ENCODE data around the gene GDAP1L1. TPM values are rescaled to one million over a fixed set of nuclear protein-coding genes. Genes with fewer than 3 reads are reported as not detected.

GDAP1L1 gene
- total and polyA plus RNA-seq, 2 donors from 2014 or later, result not detected

GRCh38 chr20:44251284-44251683, 4.2 kb downstream of the GDAP1L1 start:
- Histone ChIP-seq H3K4me3 (ENCODE audit: low read length in 3 of 3) (no peak overlapping the region), H3K27ac (ENCODE audit: low read depth in 2 of 2, low read length in 2 of 2) (no peak overlapping the region), H3K9me3 (ENCODE audit: control insufficient read depth in 2 of 3, insufficient read depth in 1 of 3, low read length in 3 of 3) (no peaks in the 10 kb centered on the region), H3K4me1 (ENCODE audit: control insufficient read depth in 2 of 3, insufficient read depth in 2 of 3, low read depth in 1 of 3, low read length in 3 of 3) (no peaks in the 10 kb centered on the region), H3K36me3 (ENCODE audit: control insufficient read depth in 2 of 3, insufficient read depth in 3 of 3, low read length in 3 of 3) (no peaks in the 10 kb centered on the region), H3K9ac (ENCODE audit: low read length in 3 of 3) (no peak overlapping the region), H3K27me3 (ENCODE audit: control insufficient read depth, insufficient read depth, low read length) (peaks cover 3% of the 10 kb centered on the region)
- intact Hi-C loops (cut with DNase I), result no loop called here
- TF ChIP-seq CTCF (IDR thresholded peaks at IDR 0.05; ENCODE audit: borderline replicate concordance, extremely low read depth, insufficient read depth), result no peak
- FAIRE-seq (no peak), DNase-seq (no peak)

GRCh38 chr20:44253528-44253927, 6.4 kb downstream of the GDAP1L1 start:
- no peak overlapping the region for H3K27ac ChIP-seq (ENCODE audit: low read depth in 2 of 2, low read length in 2 of 2)
- no peak overlapping the region for H3K4me3 ChIP-seq (ENCODE audit: low read length in 3 of 3)
- intact Hi-C loops (cut with DNase I), result no loop called here
- H3K9me3 ChIP-seq (ENCODE audit: control insufficient read depth in 2 of 3, insufficient read depth in 1 of 3, low read length in 3 of 3), result no peaks in the 10 kb centered on the region
- TF ChIP-seq CTCF (IDR thresholded peaks at IDR 0.05; ENCODE audit: borderline replicate concordance, extremely low read depth, insufficient read depth), result no peak
- H3K4me1 ChIP-seq (ENCODE audit: control insufficient read depth in 2 of 3, insufficient read depth in 2 of 3, low read depth in 1 of 3, low read length in 3 of 3), result no peaks in the 10 kb centered on the region
- H3K36me3 ChIP-seq (ENCODE audit: control insufficient read depth in 2 of 3, insufficient read depth in 3 of 3, low read length in 3 of 3), result no peaks in the 10 kb centered on the region
- no peak overlapping the region for H3K9ac ChIP-seq (ENCODE audit: low read length in 3 of 3)
- H3K27me3 ChIP-seq (ENCODE audit: control insufficient read depth, insufficient read depth, low read length), result no peaks in the 10 kb centered on the region
- FAIRE-seq (no peak), DNase-seq (no peak)

GRCh38 chr20:44254073-44254472, 7.0 kb downstream of the GDAP1L1 start:
- DNase-seq, result no peak
- Histone ChIP-seq H3K4me3 (ENCODE audit: low read length in 3 of 3) (no peak overlapping the region), H3K9ac (ENCODE audit: low read length in 3 of 3) (no peak overlapping the region), H3K9me3 (ENCODE audit: control insufficient read depth in 2 of 3, insufficient read depth in 1 of 3, low read length in 3 of 3) (no peaks in the 10 kb centered on the region), H3K36me3 (ENCODE audit: control insufficient read depth in 2 of 3, insufficient read depth in 3 of 3, low read length in 3 of 3) (no peaks in the 10 kb centered on the region), H3K27me3 (ENCODE audit: control insufficient read depth, insufficient read depth, low read length) (no peaks in the 10 kb centered on the region), H3K4me1 (ENCODE audit: control insufficient read depth in 2 of 3, insufficient read depth in 2 of 3, low read depth in 1 of 3, low read length in 3 of 3) (no peaks in the 10 kb centered on the region), H3K27ac (ENCODE audit: low read depth in 2 of 2, low read length in 2 of 2) (no peak overlapping the region)
- no peak for FAIRE-seq
- intact Hi-C loops (cut with DNase I), result no loop called here
- no peak for TF ChIP-seq CTCF (IDR thresholded peaks at IDR 0.05; ENCODE audit: borderline replicate concordance, extremely low read depth, insufficient read depth)

- Histone ChIP-seq H3K9me3 (ENCODE audit: control insufficient read depth in 2 of 3, insufficient read depth in 1 of 3, low read length in 3 of 3) (no peaks in the 10 kb centered on the region), H3K9ac (ENCODE audit: low read length in 3 of 3) (no peak overlapping the region), H3K27ac (ENCODE audit: low read depth in 2 of 2, low read length in 2 of 2) (no peak overlapping the region), H3K27me3 (ENCODE audit: control insufficient read depth, insufficient read depth, low read length) (no peaks in the 10 kb centered on the region), H3K4me1 (ENCODE audit: control insufficient read depth in 2 of 3, insufficient read depth in 2 of 3, low read depth in 1 of 3, low read length in 3 of 3) (no peaks in the 10 kb centered on the region), H3K4me3 (ENCODE audit: low read length in 3 of 3) (no peak overlapping the region), H3K36me3 (ENCODE audit: control insufficient read depth in 2 of 3, insufficient read depth in 3 of 3, low read length in 3 of 3) (no peaks in the 10 kb centered on the region)
- DNase-seq (no peak), FAIRE-seq (no peak)
- TF ChIP-seq CTCF (IDR thresholded peaks at IDR 0.05; ENCODE audit: borderline replicate concordance, extremely low read depth, insufficient read depth), result no peak
- intact Hi-C loops (cut with DNase I), result no loop called here
These were observed 8.8 kb downstream of the GDAP1L1 start for GRCh38 chr20:44255942-44256341.
